Vagina (tissue), 2 donors: ENCODE measurements around the gene CENPF.

Source experiments
- POLR2AphosphoS5 ChIP-seq, 2 donors: sonication (generic); formaldehyde crosslinking; IDR thresholded peaks; one replicate each; pipeline ENCODE4 v1.9.0; 2017; ENCODE audit warnings: antibody characterized with exemption in 2 of 2, mild to moderate bottlenecking in 2 of 2, low read depth in 1 of 2; ENCODE audit not compliant: insufficient read depth in 1 of 2
- TF ChIP-seq, protein P1 (sequence below), 3 experiments: fragments of 450-650 bp in 2 of 3; fragments of 200-600 bp in 1 of 3; sonication (generic) in 1 of 3; IDR thresholded peaks; one replicate each; pipeline ENCODE4 v1.5.1; 2017 to 2019; ENCODE audit warnings: antibody characterized with exemption in 3 of 3, mild to moderate bottlenecking in 2 of 3, moderate library complexity in 2 of 3

DNA sequence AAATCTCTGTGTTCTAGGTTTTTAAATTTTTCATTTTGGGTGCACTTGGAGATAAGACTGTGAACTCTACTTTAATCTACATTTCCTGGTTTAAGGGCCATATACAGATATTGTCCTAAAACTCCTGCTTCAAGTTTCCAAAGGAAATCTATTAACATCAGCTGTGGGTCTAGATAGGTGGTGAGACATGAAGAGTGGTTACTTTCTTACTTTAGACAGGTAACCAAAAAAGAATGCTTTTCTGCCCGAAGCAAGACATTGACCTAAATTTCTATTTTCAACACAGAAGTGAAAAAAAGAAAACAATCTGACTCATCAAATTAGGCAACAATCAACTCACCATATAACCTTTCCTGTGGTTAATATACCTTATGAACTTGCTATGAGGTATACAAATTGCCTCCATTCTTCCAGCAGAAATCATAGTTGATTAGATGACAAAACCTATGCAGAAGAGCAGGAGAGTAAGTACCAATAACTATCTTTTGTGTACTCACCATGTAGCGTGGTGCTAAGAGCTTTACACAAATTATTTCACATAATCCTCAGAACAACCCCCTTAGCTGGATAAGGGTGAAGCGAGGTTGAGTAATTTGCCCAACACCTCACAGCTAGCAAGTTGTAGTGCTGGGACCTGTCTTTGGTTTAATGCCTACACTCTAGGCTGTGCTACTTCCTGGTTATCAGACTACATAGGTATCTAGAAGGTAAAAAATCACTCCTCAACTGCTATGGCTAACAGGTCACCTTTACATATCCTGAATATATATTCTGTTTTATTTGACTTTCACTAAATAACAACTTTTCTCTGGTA is 28.2 kb upstream of the CENPF start:
- TF ChIP-seq, protein P1, sequence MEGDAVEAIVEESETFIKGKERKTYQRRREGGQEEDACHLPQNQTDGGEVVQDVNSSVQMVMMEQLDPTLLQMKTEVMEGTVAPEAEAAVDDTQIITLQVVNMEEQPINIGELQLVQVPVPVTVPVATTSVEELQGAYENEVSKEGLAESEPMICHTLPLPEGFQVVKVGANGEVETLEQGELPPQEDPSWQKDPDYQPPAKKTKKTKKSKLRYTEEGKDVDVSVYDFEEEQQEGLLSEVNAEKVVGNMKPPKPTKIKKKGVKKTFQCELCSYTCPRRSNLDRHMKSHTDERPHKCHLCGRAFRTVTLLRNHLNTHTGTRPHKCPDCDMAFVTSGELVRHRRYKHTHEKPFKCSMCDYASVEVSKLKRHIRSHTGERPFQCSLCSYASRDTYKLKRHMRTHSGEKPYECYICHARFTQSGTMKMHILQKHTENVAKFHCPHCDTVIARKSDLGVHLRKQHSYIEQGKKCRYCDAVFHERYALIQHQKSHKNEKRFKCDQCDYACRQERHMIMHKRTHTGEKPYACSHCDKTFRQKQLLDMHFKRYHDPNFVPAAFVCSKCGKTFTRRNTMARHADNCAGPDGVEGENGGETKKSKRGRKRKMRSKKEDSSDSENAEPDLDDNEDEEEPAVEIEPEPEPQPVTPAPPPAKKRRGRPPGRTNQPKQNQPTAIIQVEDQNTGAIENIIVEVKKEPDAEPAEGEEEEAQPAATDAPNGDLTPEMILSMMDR (IDR thresholded peaks at IDR 0.05) = no peak
- no peak for TF ChIP-seq POLR2AphosphoS5 (IDR thresholded peaks at IDR 0.05; ENCODE audit: insufficient read depth in 1 of 2, low read depth in 1 of 2)
